GM19193 (cell line): ENCODE measurements around the gene OLFM1.

Source experiments
- POLR2A ChIP-seq: IDR thresholded peaks from 4 replicates; pipeline ENCODE4 v1.6.1; 2011; ENCODE audit not compliant: insufficient read depth, insufficient read length; ENCODE audit errors: extremely low read depth

OLFM1 gene

DNA sequence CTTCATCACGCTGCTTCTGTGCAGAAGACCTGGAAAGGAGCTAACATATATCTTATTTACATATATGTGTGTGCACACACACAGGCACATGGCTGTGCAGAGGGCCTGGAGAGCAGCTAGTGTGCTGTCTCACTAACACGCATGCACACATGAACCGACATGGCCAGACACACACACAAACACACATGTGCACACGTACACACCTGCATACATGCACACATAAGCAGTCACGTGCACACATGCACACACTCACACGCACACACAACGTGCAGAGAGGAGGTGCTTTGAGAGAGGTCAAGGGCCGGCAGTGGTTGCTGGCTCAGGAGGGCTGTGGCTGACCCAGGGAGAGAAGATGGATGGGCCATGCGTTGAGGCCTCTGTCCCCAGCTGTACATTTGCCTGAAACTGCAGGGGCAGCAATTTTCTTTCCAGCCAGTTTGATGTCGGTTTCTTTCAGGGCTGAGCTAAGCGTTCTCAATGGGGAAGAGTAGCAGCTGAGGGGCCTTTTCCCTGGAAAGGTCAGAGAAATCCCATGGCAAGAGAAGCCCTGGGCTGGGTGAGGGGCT is 66.7 kb downstream of the OLFM1 start:
- TF ChIP-seq POLR2A, result no peak

DNA sequence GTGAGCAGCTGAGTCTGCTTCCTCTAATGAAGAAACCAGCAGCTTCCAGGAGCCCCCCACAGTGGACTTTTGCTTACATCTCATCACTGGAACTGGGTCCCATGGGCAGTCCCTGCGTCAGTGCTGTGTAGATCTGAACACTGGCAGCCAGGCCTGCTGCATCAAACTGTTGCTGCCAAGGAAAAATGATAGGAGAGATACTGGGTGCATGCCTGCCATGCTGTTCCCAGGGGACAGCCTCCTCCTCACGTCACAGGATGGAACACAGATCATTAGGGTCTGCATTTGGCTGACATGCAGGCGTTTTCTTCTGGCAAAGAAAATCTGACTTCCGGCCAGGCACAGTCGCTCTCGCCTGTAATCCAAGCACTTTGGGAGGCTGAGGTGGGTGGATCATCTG is 67.9 kb downstream of the OLFM1 start:
- no peak for TF ChIP-seq POLR2A

DNA sequence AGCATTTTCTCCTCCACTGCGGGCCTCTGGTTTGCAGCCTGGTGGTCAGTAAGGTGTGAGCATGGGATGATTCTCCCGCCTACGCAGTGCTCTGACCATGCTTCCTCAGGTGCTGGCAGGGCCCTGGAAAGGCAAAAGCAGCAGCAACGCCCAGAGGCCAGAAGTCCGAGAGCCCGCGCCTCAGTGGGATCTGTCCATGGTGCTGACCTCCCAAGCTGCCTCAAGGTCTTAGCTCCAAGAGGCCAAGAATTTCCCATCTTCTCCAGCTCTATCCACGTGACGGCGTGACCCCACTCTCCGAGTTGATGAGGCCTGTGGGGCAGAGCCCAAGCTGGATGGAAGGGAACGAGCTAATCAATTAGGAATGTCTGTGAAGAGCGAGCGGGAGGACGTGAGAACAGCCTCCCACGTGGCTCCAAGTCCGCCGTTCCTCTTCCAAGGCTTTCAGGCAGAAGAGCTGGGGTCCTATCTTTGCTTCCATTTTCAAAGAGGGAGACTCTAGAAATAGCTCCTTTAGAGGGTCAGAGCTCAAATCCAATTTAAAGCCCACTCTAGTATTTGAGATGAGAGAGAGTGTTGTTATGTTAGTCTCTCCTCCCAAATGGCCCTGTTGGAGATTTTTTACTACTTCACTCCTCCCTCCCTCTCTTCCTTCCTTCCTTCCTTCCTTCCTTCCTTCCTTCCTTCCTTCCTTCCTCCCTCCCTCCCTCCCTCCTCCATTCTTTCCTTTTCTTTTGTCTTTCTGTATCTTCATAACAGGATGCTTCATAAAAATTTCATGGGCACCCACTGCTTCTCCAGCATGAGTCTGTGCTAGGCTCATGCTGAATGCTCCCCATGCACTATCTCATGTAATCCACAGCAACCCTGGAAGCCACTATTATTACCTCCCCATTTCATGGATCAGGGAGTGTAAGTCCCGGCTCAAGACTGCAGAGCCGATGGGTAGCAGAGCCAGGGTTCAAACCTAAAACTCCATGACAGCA is 69.3 kb downstream of the OLFM1 start:
- TF ChIP-seq POLR2A, result no peak

DNA sequence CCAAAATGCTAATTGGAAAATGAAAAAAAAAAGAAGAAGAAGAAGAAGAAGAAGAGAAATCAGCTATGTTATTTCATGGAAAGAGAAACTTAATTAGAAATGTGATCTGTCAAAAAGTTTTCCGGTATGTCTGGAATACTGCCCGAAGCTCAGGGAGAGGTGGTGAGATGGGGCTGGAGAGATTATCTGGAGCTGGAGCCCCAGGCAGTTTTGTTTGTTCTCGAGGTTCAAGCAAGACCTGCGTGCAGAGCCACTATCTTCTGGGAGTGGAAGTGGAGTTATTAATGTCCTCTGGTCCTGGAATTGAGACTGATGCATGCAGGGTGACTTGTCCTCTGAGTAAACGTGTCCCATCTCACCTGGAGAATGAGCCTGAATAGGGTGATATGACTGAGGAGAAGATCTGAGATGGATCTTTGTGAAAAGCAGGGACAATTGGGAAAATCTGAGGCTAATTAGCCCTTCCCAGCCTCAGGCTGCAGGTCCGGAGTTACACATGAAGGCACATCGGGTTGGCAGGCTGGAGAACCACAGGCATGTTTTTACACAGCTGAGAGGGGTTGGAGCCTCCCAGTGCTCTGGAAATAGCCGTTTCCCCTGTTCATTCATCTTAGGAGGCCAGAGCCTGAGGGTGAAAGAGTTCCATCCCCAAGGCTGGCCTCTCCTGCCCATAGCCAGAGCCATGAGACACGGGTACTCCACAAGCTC is 70.5 kb downstream of the OLFM1 start:
- TF ChIP-seq POLR2A, result no peak

DNA sequence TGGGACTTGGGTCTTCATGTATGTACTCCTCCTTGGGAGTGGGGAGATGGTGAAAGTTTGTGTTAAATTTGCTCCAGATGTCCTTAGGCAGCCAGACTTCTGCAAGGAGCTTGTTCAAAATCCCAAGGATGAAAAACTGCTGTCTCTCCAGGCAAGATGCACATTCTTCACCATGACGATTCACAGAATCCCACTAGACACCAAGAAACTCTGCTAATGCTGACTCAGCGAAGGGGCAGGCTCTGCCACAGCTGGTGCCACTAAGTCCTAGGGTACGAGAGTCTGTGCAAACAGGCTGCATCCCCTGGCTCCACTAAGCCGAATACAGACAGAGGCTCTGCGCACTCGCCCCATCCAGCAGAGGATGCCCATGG is 71.1 kb downstream of the OLFM1 start:
- no peak for TF ChIP-seq POLR2A

DNA sequence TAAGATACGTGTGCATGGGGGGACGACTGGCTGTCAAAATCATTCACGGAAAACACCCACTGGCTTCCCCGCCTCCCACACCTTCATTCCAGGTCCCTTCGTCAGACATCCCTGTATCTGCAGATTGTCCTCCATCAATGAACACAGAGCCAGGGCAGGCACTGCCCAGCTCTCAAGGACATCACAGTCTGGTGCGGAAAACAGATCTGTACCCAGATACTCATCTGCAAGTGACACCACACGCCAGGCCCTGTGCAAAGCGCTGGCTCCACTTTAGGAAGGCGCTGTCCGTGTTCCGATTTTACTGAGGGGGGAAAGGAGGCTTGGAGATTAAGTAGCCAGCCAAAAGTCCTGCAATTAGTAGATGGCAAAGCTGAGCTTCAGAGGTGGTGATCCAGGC is 72.3 kb downstream of the OLFM1 start:
- TF ChIP-seq POLR2A, result no peak

DNA sequence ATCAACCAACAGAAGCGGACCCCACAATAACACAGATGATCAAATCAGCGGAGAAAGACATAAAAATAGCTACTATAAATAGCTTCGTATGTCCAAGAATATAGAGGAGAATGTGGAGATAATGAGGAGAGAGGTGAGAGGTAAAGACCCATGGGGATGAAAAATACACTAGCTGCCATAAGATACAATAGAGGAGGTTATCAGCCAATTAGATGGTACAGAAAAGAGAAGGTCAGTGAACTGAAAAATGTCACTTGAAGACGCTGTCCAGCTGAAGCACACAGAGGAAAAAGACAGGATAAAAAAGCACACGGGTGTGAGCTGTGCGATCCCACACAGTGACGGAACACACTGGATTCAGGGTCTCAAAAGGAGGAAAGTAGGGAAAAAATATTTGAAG is 73.4 kb downstream of the OLFM1 start:
- TF ChIP-seq POLR2A, result no peak

DNA sequence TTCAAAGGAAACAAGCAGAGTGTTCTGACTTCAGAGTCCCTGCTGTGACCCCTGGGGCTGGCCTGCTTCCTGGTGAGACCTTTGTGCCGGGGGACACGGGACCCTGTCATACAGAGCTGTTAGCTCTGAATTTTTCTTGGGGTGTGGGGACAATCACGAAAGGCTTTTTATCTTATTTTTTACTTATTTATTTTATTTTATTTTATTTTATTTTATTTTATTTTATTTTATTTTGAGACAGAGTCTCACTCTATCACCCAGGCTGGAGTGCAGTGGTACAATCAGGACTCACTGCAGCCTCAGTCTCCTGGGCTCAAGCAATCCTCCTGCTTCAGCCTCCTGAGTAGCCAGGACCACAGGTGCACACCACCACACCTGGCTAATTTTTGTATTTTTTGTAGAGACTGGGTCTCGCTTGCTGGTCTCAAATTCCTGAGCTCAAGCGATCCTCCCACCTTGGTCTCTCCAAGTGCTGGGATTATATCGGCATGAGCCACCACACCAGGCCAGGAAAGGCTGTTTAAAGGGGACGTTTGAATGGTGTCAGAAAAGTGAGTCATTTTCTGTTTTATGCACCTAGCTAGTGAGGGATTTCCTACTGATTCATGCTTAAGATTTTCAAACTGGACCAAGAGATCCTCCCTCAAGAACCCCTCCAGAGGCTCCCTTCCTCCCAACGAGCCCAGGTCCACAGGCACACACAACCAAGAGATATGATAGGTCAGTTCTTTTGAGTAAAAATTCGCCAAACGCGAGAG is 75.7 kb downstream of the OLFM1 start:
- no peak for TF ChIP-seq POLR2A

DNA sequence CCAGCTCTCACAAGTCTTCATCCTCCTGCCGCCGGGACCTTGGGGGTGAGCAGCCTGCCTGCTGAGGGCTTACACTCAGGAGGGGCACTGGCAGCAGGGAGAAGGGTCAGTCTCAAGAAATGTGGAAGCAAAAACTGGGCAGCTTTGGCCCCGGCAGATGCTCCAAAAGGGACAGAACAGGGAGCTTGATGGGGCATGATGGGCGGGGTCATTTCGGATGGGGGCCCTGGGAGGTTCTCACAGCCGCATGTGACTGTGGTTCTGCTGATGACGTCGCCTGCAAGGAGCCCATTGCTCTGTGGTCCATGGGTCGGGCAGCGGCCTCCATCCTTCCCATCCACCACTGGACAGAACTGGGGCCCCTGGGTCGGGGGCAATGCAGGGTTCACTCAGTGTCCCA is 76.6 kb downstream of the OLFM1 start:
- TF ChIP-seq POLR2A, result no peak

DNA sequence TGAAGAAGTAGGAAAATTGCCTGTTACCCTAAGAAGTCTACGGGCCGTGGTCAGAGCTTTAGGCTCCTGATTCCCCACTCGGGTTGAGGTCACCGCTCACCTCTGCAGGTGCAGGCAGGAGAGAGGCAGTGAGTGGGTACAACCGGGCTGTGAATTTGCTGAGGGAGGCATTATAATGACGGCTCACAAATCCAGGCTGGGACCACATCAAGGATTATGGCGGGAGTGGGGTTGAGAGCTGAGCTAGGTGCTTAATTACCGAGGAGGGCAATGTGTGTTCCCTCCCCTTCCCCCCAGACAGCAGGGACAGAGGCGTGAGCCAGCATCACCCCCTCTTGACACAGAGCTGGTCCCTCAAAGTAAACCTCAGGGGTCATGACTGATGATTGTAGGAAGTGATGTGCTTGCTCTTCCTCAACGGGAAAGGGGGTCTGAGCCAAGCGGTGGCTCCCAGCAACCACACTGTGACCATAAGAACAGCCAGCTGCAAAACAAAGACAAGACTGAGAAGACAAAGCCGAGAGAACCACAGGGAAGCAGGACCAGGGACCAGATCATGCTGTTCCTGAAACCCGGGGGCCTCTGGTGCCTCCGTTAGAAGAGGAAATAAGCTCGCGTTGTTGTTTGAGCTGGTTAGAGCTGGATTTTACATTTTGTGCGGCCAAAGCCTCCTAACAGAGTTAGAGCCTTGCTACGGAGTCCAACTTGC is 77.7 kb downstream of the OLFM1 start:
- TF ChIP-seq POLR2A, result no peak

DNA sequence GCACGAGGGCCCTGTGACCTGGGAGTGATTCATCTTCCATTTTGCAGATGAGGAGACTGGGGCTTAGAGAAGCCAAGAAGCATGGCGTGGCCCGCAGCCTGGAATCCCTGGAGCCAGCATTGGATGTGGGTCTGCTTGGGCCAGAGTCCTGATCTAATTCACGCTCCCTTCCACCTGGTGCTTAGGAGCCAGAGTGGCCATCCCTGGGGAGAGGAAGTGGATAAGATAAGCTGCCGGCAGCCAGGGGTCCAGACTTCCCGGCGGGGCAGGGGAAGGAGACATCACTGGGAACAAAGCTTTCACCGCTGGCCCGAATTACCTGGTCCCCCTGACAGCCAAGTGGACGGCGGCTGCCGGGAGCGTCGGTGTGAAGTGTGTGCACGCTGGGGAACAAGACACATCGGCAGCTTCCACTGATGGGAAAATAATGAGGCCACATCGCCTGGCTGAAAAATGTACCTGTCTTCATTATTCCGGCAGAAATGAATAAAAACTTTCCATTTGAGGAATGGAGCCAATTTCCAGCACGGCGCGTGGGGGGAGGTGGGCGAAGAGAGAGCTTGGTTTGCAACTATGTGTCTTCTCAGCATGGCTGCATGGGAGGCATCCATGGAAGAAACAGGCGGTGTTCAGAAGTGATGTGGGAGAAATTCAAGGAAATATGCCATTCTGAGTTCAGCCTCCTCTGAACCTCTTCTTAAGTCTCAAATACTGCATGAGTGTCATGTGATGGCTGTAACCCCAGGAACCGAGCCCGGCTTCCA is 78.5 kb downstream of the OLFM1 start:
- TF ChIP-seq POLR2A, result no peak

DNA sequence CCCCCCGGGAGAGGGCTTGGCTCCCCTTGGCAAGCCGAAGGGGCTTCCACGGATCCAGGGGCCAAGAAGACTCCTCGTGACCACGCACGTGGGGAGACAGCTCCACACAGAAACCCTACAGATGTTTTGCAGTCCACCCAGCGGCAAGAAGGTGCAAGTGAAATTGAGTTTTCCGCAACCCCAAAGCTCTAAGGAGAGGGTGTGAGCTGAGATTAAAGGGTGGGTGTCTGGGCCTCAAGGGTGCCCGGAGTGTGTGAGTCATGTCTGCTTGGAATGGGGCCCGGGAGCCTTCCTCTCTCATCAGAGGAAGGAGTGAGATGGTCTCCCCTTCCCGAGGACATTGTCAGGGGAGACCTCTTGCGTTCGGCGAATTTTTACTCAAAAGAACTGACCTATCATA is 79.1 kb downstream of the OLFM1 start:
- no peak for TF ChIP-seq POLR2A

DNA sequence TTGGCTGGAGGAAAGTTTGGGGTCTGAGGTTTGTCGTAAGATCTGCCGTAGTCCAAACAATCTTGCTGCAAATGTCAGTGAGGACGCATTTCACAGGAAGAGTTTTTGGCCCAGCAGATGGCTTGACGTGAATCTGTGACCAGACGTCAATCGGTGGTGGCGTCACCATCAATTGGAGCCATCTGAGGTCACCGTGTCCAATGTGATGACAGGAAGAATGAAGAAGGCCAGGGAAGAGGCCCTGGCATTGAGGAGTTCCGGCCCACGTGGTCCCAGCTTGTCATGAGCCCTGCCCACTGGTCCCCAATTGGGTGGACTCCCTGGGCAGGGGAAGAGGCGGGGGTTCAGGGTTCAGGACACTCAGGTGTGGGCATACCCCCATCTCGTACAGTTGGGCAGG is 79.9 kb downstream of the OLFM1 start:
- no peak for TF ChIP-seq POLR2A
